Prostate gland (tissue), 2 donors: ENCODE data around the gene ALK.

ENCODE experiments used
- CTCF ChIP-seq, 4 experiments: fragments of 200-600 bp in 2 of 4; fragments of 450-650 bp in 2 of 4; sonication (generic) in 2 of 4; IDR thresholded peaks; 1 replicate in 3 of 4; 2 replicates in 1 of 4; pipeline ENCODE4 v1.5.1; 2016 to 2019; ENCODE audit warnings: antibody characterized with exemption in 4 of 4, mild to moderate bottlenecking in 2 of 4, moderate library complexity in 2 of 4
- POLR2A ChIP-seq: fragments of 450-650 bp; IDR thresholded peaks from one replicate; pipeline ENCODE4 v1.6.1; 2016; ENCODE audit warnings: antibody characterized with exemption, mild to moderate bottlenecking
- POLR2AphosphoS5 ChIP-seq: sonication (generic); formaldehyde crosslinking; IDR thresholded peaks from one replicate; pipeline ENCODE4 v1.6.1; 2017; ENCODE audit warnings: antibody characterized with exemption

GRCh38 chr2:29336341-29337241 lies 584.8 kb downstream of the ALK start:
- TF ChIP-seq POLR2AphosphoS5: no peak
- TF ChIP-seq POLR2A: no peak
- no peak for TF ChIP-seq CTCF (IDR thresholded peaks at IDR 0.05)
